HG03442 (cell line): ENCODE results near the gene MED12L.
"Not testable (repeated sequence)": the region's sequence is repeated elsewhere in the genome, so short reads cannot be mapped to it uniquely, and the experiment has no call there.

Experiments used
- ATAC-seq: cut with Tn5 transposase; IDR thresholded peaks from one replicate; pipeline ENCODE4 v1.9.1; 2021; ENCODE audit warnings: mild to moderate bottlenecking, moderate library complexity; ENCODE audit not compliant: unreplicated experiment

MED12L gene

GRCh38 chr3:151236316-151236715 is 150.9 kb downstream of the MED12L start:
- no peak for ATAC-seq

GRCh38 chr3:151236736-151237135 is 151.3 kb downstream of the MED12L start:
- ATAC-seq = no peak

GRCh38 chr3:151242006-151242405 is 156.5 kb downstream of the MED12L start:
- not testable (repeated sequence) for ATAC-seq

GRCh38 chr3:151248772-151249337 is 163.4 kb downstream of the MED12L start:
- ATAC-seq = no peak

- no peak for ATAC-seq
Measured at GRCh38 chr3:151256749-151257148, 171.3 kb downstream of the MED12L start.

- no peak for ATAC-seq
Measured at GRCh38 chr3:151259664-151260063, 174.2 kb downstream of the MED12L start.

- ATAC-seq = no peak
Measured at GRCh38 chr3:151262871-151263525, 177.5 kb downstream of the MED12L start.

- ATAC-seq = no peak
Measured at GRCh38 chr3:151264605-151265004, 179.1 kb downstream of the MED12L start.

- no peak for ATAC-seq
Measured at GRCh38 chr3:151265166-151265565, 179.7 kb downstream of the MED12L start.

GRCh38 chr3:151265866-151266265 is 180.4 kb downstream of the MED12L start:
- peak; percentile 95 for ATAC-seq

- ATAC-seq = no peak
Measured at GRCh38 chr3:151267066-151267465, 181.6 kb downstream of the MED12L start.

- peak; percentile 55 for ATAC-seq
Measured at GRCh38 chr3:151268267-151269235, 183.1 kb downstream of the MED12L start.

GRCh38 chr3:151269631-151270030 is 184.2 kb downstream of the MED12L start:
- ATAC-seq = no peak

GRCh38 chr3:151275091-151275490 is 189.6 kb downstream of the MED12L start:
- ATAC-seq = no peak

- ATAC-seq = peak; percentile 19
Measured at GRCh38 chr3:151276038-151276686, 190.7 kb downstream of the MED12L start.

GRCh38 chr3:151276687-151277042 is 191.2 kb downstream of the MED12L start:
- ATAC-seq = peak; percentile 57

GRCh38 chr3:151278230-151278629 is 192.8 kb downstream of the MED12L start, which contains the start of gene P2RY14:
Gene P2RY14 (minus strand): TSS chr3:151278542. CDS start chr3:151214316, 64,226 bp downstream.
- ATAC-seq = no peak

- no peak for ATAC-seq
Measured at GRCh38 chr3:151281671-151282324, 196.3 kb downstream of the MED12L start.

GRCh38 chr3:151282921-151283320 is 197.5 kb downstream of the MED12L start:
- ATAC-seq = no peak

GRCh38 chr3:151283387-151283786 is 197.9 kb downstream of the MED12L start:
- no peak for ATAC-seq
